HepG2 (cell line): ENCODE measurements around the gene SNRNP48. TPM values are rescaled to one million over a fixed set of nuclear protein-coding genes. Genes with fewer than 3 reads are reported as not detected.
A peak's percentile ranks its signal among the peaks of the same experiment; 100 is the strongest.

Experiments used
- AGO2 ChIP-seq: fragments of 200-400 bp; formaldehyde crosslinking; optimal IDR thresholded peaks from 2 replicates; pipeline ENCODE3; 2017; ENCODE audit warnings: mild to moderate bottlenecking, low read depth, low read length, moderate library complexity
- ARNTL ChIP-seq: sonication (generic); formaldehyde crosslinking; IDR thresholded peaks from 2 replicates; pipeline ENCODE4 v1.4.0; 2020; ENCODE audit warnings: mild to moderate bottlenecking, missing genetic modification reagents
- DR1 ChIP-seq: sonication (generic); formaldehyde crosslinking; IDR thresholded peaks from 2 replicates; pipeline ENCODE4 v1.8.0; 2021; ENCODE audit warnings: mild to moderate bottlenecking, missing genetic modification reagents, inconsistent platforms
- HDAC6 ChIP-seq: fragments of 200-600 bp; sonication (generic); IDR thresholded peaks from 2 replicates; pipeline ENCODE4 v1.7.0; 2017; ENCODE audit warnings: mild to moderate bottlenecking, antibody characterized with exemption, low read length, low read depth
- HNRNPH1 ChIP-seq: fragments of 200-400 bp; formaldehyde crosslinking; optimal IDR thresholded peaks from 2 replicates; pipeline ENCODE3; 2017; ENCODE audit warnings: mild to moderate bottlenecking, low read depth, low read length
- IRX3 ChIP-seq: sonication (generic); formaldehyde crosslinking; IDR thresholded peaks from 2 replicates; pipeline ENCODE4 v1.8.1; 2023; ENCODE audit warnings: mild to moderate bottlenecking, low read depth, missing genetic modification reagents, borderline replicate concordance
- MEIS1 ChIP-seq: sonication (generic); formaldehyde crosslinking; IDR thresholded peaks from 2 replicates; pipeline ENCODE4 v1.9.0; 2021; ENCODE audit warnings: mild to moderate bottlenecking, missing genetic modification reagents, moderate library complexity, borderline replicate concordance
- RBM39 ChIP-seq: fragments of 200-400 bp; formaldehyde crosslinking; IDR thresholded peaks from one replicate; pipeline ENCODE4 v1.6.1; 2018; ENCODE audit warnings: antibody characterized with exemption, mild to moderate bottlenecking, low read depth, low read length; ENCODE audit not compliant: poor library complexity, severe bottlenecking
- RCOR2 ChIP-seq: IDR thresholded peaks from 2 replicates; pipeline ENCODE4 v1.6.1; 2016; ENCODE audit warnings: missing biosample characterization, missing genetic modification reagents
- SNRNP70 ChIP-seq: fragments of 200-400 bp; formaldehyde crosslinking; IDR thresholded peaks from 2 replicates; pipeline ENCODE4 v1.6.1; 2017; ENCODE audit warnings: mild to moderate bottlenecking, low read depth, low read length, moderate library complexity
- TOE1 ChIP-seq: sonication (generic); formaldehyde crosslinking; IDR thresholded peaks from 2 replicates; pipeline ENCODE4 v1.4.0; 2020; ENCODE audit warnings: mild to moderate bottlenecking, missing genetic modification reagents
- ZBTB3 ChIP-seq: sonication (generic); formaldehyde crosslinking; IDR thresholded peaks from 2 replicates; pipeline ENCODE4 v1.4.0; 2020; ENCODE audit warnings: low read depth, mild to moderate bottlenecking, moderate library complexity, missing genetic modification reagents, borderline replicate concordance
- ZBTB44 ChIP-seq: sonication (generic); formaldehyde crosslinking; IDR thresholded peaks from 2 replicates; pipeline ENCODE4 v1.4.0; 2020; ENCODE audit warnings: missing genetic modification reagents
- ZBTB8A ChIP-seq: sonication (generic); formaldehyde crosslinking; IDR thresholded peaks from 2 replicates; pipeline ENCODE4 v1.4.0; 2020; ENCODE audit warnings: mild to moderate bottlenecking, low read depth, missing genetic modification reagents, borderline replicate concordance
- ZNF468 ChIP-seq: sonication (generic); formaldehyde crosslinking; IDR thresholded peaks from 2 replicates; pipeline ENCODE4 v1.8.0; 2022; ENCODE audit warnings: mild to moderate bottlenecking, moderate library complexity, missing genetic modification reagents
- ZNF713 ChIP-seq: sonication (generic); formaldehyde crosslinking; IDR thresholded peaks from 2 replicates; pipeline ENCODE4 v1.4.0; 2020; ENCODE audit warnings: mild to moderate bottlenecking, missing genetic modification reagents
- ZNF746 ChIP-seq: sonication (generic); formaldehyde crosslinking; IDR thresholded peaks from 2 replicates; pipeline ENCODE4 v1.8.0; 2022; ENCODE audit warnings: mild to moderate bottlenecking, missing genetic modification reagents
- ZNF850 ChIP-seq: sonication (generic); formaldehyde crosslinking; conservative IDR thresholded peaks from 2 replicates; pipeline ENCODE4 v1.9.0; 2021; ENCODE audit warnings: mild to moderate bottlenecking, missing genetic modification reagents
- ZNF883 ChIP-seq: sonication (generic); formaldehyde crosslinking; IDR thresholded peaks from 2 replicates; pipeline ENCODE4 v1.5.1; 2020; ENCODE audit warnings: mild to moderate bottlenecking, missing genetic modification reagents; ENCODE audit errors: not compliant biosample characterization
- polyA plus RNA-seq, 8 experiments: library from polyadenylated mRNA; depleted of rRNA in 3 of 8; stranded (reverse) in 7 of 8; unstranded in 1 of 8; fragments of >200 nt; fragmentation: Illumina TruSeq in 4 of 8; extraction: Trizol in 4 of 8; gene quantifications; 2 replicates each; pipeline versions ENCODE4 v1.2.1 to v1.2.3, GENCODE V29; 2011 to 2016; ENCODE audit warnings: low read depth in 4 of 8, missing spikeins in 1 of 8, mixed read lengths in 1 of 8; ENCODE audit not compliant: insufficient read depth in 1 of 8
- total RNA-seq, 5 experiments: library from RNA; depleted of rRNA; stranded (reverse); fragments of >200 nt; fragmentation: Illumina TruSeq; extraction: Trizol; gene quantifications; 2 replicates each; pipeline ENCODE4 v1.2.3, GENCODE V29; 2016; ENCODE audit warnings: low read depth in 1 of 5
- TF ChIP-seq, protein P1 (sequence below): sonication (generic); formaldehyde crosslinking; IDR thresholded peaks from 2 replicates; pipeline ENCODE4 v1.5.0; 2020; ENCODE audit warnings: mild to moderate bottlenecking, missing genetic modification reagents, borderline replicate concordance

Gene SNRNP48
- total and polyA plus RNA-seq, 2 of the 13 experiments (the other 11 are each of a cell fraction or from before 2014, with no cell fraction given), result 17.5 to 47.5 TPM

DNA sequence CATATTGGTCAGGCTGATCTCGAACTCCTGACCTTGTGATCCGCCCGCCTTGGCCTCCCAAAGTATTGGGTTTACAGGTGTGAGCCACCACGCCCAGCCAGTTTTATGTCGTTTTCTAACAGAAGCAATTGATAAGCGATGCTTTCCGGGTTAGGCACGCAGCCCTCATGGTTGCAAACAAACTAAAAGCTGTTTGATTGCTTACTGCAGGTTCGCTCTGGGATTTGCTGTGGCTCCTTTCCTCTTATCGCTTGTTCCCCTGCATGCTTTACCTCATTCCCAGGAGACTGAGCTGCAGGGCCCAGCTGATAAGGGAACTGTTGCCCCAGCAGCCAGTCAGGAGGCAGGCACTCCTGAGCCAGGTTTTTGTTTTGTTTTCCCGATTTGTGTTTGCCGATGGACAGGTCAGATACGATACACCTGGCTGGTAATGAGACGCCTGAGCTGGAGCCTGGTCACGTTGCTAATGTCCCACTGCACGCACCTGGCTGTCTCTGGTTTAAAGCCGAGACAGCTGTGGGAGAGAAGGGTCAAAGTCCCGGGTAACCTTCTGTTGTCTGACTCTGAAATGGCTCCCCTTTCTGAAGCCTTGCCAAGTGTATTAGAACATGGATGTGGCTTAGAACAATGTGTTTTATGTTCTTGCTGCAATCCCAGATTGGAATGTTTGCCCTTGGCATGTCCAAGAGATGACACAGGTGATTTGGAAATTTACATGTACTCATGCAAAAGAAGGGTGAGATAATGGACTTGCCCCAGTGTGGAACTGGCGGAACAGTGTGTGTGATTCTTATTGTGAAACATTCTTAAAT is 28.6 kb upstream of the SNRNP48 start (continued):
- TF ChIP-seq ZBTB44 (CRISPR knock-in tag), result no peak
- TF ChIP-seq ZBTB8A (CRISPR knock-in tag), result no peak
- TF ChIP-seq ZNF746, result peak; percentile 87; the same call in 1 of the 2 replicates
- TF ChIP-seq, protein P1, sequence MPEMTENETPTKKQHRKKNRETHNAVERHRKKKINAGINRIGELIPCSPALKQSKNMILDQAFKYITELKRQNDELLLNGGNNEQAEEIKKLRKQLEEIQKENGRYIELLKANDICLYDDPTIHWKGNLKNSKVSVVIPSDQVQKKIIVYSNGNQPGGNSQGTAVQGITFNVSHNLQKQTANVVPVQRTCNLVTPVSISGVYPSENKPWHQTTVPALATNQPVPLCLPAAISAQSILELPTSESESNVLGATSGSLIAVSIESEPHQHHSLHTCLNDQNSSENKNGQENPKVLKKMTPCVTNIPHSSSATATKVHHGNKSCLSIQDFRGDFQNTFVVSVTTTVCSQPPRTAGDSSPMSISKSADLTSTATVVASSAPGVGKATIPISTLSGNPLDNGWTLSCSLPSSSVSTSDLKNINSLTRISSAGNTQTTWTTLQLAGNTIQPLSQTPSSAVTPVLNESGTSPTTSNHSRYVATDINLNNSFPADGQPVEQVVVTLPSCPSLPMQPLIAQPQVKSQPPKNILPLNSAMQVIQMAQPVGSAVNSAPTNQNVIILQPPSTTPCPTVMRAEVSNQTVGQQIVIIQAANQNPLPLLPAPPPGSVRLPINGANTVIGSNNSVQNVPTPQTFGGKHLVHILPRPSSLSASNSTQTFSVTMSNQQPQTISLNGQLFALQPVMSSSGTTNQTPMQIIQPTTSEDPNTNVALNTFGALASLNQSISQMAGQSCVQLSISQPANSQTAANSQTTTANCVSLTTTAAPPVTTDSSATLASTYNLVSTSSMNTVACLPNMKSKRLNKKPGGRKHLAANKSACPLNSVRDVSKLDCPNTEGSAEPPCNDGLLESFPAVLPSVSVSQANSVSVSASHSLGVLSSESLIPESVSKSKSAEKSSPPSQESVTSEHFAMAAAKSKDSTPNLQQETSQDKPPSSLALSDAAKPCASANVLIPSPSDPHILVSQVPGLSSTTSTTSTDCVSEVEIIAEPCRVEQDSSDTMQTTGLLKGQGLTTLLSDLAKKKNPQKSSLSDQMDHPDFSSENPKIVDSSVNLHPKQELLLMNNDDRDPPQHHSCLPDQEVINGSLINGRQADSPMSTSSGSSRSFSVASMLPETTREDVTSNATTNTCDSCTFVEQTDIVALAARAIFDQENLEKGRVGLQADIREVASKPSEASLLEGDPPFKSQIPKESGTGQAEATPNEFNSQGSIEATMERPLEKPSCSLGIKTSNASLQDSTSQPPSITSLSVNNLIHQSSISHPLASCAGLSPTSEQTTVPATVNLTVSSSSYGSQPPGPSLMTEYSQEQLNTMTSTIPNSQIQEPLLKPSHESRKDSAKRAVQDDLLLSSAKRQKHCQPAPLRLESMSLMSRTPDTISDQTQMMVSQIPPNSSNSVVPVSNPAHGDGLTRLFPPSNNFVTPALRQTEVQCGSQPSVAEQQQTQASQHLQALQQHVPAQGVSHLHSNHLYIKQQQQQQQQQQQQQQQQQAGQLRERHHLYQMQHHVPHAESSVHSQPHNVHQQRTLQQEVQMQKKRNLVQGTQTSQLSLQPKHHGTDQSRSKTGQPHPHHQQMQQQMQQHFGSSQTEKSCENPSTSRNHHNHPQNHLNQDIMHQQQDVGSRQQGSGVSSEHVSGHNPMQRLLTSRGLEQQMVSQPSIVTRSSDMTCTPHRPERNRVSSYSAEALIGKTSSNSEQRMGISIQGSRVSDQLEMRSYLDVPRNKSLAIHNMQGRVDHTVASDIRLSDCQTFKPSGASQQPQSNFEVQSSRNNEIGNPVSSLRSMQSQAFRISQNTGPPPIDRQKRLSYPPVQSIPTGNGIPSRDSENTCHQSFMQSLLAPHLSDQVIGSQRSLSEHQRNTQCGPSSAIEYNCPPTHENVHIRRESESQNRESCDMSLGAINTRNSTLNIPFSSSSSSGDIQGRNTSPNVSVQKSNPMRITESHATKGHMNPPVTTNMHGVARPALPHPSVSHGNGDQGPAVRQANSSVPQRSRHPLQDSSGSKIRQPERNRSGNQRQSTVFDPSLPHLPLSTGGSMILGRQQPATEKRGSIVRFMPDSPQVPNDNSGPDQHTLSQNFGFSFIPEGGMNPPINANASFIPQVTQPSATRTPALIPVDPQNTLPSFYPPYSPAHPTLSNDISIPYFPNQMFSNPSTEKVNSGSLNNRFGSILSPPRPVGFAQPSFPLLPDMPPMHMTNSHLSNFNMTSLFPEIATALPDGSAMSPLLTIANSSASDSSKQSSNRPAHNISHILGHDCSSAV (CRISPR knock-in tag), result no peak
- TF ChIP-seq ZNF883 (CRISPR knock-in tag), result peak; percentile 52
- TF ChIP-seq TOE1 (CRISPR knock-in tag), result peak; percentile 79; the same call in 1 of the 2 replicates
- TF ChIP-seq ZNF850 (CRISPR knock-in tag), result no peak
- peak; percentile 88 for TF ChIP-seq MEIS1 (CRISPR knock-in tag)
- TF ChIP-seq ZBTB3 (CRISPR knock-in tag), result peak; percentile 88
- peak; percentile 98 for TF ChIP-seq RCOR2
- TF ChIP-seq ARNTL (CRISPR knock-in tag), result peak; percentile 100
- 0 out of 2 replicates have a peak, but pooled peaks have one; percentile 25 for TF ChIP-seq ZNF468
- peak; percentile 81; the same call in 1 of the 2 replicates for TF ChIP-seq IRX3 (CRISPR knock-in tag)
- TF ChIP-seq HNRNPH1, result no peak
- TF ChIP-seq HDAC6, result no peak
- TF ChIP-seq ZNF713 (CRISPR knock-in tag), result no peak
- no peak for TF ChIP-seq SNRNP70
- no peak for TF ChIP-seq RBM39
- TF ChIP-seq DR1 (CRISPR knock-in tag), result peak; percentile 69
- TF ChIP-seq AGO2, result no peak
